D721Med (cell line): Measurements from ENCODE around the gene SPDYA.

Experiments
- DNase-seq: peaks from one replicate; pipeline ENCODE4 v3.0.0; 2011; ENCODE audit warnings: low spot score; ENCODE audit not compliant: insufficient read length
- FAIRE-seq: peaks from 2 replicates; lab custom pipeline; 2011; peaks lifted over from hg19 to GRCh38; lab: Jason Lieb, UNC
- TF ChIP-seq, protein P1 (sequence below): IDR thresholded peaks from 2 replicates; pipeline ENCODE4 v1.5.1; 2012; ENCODE audit warnings: mild to moderate bottlenecking, control low read depth; ENCODE audit not compliant: insufficient read depth; ENCODE audit errors: missing control alignments

The SPDYA gene

DNA sequence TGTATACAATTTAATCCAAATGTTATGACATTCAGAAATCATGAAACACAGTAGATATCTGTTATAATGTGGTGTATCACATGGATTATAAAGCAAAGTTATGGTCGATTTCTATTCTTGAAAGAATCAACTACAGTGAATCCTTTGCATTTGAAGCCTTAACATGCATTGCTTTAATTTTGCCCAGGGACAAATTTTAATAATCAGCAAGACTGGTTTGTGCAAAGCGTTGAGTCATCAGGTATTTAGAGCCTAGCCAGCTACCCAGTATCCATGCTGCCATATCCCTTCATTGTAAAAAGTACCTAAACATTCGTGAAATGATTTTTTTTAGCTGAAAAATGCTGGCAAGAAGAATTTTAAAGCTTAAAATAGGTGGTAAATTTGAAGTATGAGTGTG lies 8.9 kb upstream of the SPDYA start:
- DNase-seq, result no peak
- TF ChIP-seq, protein P1, sequence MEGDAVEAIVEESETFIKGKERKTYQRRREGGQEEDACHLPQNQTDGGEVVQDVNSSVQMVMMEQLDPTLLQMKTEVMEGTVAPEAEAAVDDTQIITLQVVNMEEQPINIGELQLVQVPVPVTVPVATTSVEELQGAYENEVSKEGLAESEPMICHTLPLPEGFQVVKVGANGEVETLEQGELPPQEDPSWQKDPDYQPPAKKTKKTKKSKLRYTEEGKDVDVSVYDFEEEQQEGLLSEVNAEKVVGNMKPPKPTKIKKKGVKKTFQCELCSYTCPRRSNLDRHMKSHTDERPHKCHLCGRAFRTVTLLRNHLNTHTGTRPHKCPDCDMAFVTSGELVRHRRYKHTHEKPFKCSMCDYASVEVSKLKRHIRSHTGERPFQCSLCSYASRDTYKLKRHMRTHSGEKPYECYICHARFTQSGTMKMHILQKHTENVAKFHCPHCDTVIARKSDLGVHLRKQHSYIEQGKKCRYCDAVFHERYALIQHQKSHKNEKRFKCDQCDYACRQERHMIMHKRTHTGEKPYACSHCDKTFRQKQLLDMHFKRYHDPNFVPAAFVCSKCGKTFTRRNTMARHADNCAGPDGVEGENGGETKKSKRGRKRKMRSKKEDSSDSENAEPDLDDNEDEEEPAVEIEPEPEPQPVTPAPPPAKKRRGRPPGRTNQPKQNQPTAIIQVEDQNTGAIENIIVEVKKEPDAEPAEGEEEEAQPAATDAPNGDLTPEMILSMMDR, result no peak
- FAIRE-seq, result no peak

DNA sequence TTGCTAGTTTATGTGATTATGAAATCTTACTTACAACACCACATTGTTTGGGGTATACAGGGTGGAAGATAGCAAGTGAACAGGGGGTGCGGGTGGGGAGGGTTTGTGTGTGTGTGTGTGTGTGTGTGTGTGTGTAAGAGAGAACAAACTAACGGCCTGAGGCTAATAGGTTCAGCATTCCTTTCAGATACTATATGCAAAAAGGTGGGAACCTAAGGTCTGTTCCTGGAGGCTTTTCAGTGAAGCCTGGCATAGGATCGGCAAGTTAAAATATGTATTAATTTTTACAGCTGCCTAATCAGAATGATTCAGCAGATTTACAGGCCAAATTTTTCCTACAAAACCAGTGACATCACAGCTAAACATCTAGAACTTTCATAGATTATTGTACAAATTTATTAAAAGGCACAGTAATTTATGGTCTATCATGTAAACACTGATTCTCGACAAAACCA lies 7.6 kb upstream of the SPDYA start:
- DNase-seq, result no peak
- TF ChIP-seq, protein P1, result no peak
- no peak for FAIRE-seq

DNA sequence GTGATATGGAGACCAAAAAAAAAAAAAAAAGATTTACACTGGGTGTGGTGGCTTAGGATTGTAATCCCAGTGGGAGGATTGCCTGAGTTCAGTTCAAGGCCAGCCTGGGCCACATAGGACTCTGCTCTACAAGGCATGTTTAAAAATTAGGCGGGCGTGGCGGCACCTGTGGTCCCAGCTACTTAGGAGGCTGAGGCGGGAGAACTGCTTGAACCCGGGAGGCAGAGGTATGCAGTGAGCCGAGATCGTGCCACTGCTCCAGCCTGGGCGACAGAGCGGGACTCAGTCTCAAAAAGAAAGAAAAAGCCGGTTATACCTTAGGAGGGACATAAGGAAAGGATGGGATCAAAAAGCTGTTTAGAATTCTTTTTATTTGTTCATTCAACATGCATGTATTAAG lies 707 bp upstream of the SPDYA start:
- DNase-seq, result no peak
- no peak for FAIRE-seq
- TF ChIP-seq, protein P1, result no peak

DNA sequence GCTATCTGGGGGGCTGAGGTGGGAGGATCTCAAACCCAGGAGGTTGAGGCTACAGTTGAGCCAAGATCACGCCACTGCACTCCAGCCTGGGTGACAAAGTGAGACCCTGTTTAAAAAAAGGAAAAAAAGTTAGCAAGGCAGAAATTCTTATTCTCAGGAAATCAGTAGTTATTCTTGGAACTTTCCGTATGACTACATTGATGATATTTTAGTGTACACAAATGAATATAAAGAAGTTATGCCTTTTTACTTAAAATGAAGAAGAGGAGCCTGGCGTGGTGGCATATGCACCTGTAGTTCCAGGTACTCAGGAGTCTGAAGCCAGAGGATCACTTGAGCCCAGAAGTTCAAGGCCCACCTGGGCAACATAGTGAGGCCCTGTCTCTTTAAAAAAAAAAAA lies 7.4 kb downstream of the SPDYA start:
- DNase-seq, result no peak
- no peak for FAIRE-seq
- TF ChIP-seq, protein P1, result no peak

DNA sequence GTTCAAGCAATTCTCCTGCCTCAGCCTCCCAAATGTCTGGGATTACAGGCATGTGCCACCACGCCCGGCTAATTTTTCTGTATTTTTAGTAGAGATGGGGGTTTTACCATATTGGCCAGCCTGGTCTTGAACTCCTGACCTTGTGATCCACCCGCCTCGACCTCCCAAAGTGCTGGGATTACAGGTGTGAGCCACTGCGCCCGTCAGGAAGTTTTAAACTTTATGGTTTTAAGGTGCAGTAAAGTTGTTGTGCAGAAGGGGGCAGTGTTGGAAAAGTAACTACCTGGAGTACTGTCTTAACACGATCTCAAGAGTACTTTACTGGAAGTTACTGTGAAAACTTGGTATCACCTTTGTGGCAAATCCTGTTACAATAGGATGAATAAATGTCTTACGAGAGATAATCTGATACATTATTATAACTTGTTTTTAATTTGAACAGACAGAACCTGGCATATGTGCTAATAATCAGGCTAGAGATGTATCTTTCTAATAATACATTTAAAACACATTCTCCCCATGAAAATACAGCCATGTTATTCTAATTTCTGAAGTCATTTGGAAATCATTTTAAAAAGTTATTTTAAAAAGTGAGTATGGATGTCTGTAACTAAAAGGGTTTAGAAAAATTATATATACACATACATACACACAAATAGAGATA lies 10.8 kb downstream of the SPDYA start:
- TF ChIP-seq, protein P1, result peak; percentile 71
- peak; percentile 79 for FAIRE-seq
- no peak for DNase-seq

DNA sequence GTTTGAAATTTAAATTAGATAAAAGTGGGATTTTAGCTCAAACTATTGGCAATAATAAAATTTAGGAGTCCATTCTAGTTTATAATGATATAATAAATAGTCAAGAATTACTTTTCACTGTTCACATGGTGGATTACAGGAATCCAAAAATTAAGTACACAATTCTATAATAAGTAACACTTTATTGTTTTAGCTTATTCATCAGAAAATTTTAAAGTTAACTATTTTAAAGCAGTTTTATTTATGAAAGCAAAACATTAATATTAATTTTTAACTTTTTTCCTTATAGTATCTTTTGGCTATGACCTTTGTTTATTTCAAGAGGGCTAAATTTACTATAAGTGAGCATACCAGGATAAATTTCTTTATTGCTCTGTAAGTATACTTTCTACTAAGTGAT lies 11.4 kb downstream of the SPDYA start:
- FAIRE-seq (no peak), DNase-seq (no peak)
- TF ChIP-seq, protein P1, result no peak

DNA sequence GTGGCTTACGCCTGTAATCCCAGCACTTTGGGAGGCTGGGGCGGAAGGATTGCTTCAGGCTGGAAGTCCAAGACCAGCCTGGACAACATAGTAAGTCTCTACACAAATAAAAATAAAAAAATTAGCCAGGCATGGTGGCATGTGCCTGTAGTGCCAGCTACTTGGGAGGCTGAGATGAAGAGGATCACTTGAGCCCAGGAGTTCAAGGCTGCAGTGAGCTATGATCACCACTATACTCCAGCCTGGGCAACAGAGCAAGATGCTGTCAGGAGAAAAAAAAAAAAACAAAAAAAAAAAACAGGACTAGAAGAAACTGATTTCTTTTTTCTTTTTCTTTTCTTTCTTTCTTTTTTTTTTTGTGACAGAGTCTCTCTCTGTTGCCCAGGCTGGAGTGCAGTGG lies 13.6 kb downstream of the SPDYA start:
- TF ChIP-seq, protein P1, result no peak
- no peak for DNase-seq
- no peak for FAIRE-seq
